Measurements from ENCODE around the gene FAM187B.
"Not testable (repeated sequence)": the region's sequence is repeated elsewhere in the genome, so short reads cannot be mapped to it uniquely, and the experiment has no call there.

Gene FAM187B

DNA sequence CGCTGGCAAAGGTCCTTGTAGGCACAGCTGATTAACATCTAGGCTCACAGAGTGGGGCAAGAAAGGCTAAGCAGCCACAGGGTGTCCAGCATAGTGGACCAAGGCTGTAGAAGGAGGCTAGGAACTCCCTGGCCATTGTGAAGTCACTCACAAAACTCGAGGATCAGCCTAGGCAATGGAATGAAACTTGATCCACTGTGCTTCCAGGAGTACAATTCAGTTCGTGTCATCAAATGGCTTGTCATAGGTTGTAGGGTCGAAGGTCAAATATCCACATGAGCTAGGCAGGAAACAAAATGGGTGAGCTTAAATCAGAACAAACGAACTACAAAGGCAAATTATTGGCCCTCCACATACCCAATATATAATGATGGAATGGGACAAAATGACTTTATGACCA, 4.4 kb upstream of the FAM187B start:
- no peak for DNase-seq

DNA sequence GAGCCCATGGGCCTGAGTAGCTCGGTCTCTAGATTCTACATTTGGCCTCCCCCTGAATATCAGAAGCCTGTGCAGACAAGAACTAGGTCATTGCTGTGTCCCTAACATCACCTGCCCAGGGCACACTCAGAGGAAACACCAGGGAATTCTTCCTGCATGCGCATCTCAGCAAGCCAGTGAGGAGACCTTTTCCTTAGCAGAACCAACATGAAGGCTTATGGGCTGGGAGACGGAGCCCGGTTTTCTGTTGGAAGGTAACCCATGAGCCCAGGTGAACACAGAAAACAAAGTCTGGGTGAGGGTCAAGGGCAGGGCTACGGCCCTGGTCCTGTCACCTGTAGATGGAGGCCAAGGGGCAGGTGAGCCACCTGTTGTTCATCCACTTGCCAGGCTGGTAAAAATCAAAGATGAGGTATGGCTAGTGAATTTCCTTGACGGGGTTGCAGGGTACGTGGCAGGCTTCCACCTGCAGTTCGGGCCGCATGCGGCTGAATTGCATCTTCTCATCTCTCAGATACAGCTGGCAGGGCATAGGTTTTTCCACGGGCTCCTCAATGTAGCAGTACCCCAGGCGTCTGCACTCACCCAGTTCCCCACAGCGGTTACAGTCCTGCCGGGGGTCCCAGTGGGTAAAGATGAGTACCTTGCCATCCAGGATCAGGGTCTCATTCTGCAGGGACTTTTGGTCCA, 3.6 kb upstream of the FAM187B start:
- no peak for DNase-seq

DNA sequence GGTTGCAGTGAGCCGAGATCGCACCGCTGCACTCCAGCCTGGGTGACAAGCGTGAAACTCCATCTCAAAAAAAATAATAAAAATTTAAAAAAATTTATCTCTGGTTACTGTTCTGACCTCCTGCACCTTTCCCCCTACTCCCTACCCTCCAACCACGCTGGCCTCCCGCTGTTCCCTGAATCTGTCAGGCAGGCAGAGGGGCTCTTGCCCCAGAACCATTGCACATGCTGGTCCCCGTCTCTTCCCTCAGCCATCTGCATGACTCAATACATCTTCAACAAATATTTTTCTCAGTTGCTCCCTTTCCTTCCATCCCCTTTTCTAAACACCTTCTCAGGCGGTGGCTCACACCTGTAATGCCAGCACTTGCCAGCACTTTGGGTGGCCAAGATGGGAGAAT, 1.1 kb upstream of the FAM187B start:
- no peak for DNase-seq

DNA sequence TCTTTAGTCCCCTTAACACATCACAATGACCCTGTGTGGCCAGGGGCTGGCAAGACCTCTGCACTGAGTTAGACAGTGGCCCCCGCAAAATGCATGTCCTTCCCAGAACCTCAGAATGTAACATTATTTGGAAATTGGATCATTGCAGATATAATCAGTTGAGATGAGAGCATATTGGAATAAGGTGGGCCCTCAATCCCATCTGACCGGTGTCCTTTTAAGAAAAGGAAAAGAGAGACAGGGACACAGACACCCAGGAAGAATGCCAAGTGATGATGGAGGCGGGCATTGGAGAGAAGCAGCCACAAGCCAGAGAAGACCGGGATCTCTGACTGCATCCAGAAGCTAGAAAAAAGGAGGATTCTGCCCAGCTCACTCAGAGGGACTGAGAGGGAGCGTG, 1.8 kb downstream of the FAM187B start:
- no peak for DNase-seq

DNA sequence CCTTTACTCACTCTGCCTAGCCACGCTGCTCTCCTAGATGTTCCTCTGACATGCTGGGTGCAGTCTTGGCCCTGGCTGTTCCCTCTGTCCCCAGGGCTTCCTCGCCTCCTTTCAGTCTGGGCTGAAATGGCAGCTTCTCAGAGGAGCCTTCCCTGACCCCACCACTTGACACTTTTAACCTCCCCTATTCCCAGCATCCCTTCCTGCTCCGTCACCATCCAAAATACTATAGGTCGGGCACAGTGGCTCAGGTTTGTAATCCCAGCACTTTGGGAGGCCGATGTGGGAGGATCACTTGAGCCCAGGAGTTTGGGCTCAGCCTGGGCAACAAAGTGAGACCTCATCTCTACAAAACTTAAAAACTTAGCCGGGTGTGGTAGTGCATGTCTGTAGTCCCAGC, 2.6 kb downstream of the FAM187B start:
- DNase-seq: no peak

DNA sequence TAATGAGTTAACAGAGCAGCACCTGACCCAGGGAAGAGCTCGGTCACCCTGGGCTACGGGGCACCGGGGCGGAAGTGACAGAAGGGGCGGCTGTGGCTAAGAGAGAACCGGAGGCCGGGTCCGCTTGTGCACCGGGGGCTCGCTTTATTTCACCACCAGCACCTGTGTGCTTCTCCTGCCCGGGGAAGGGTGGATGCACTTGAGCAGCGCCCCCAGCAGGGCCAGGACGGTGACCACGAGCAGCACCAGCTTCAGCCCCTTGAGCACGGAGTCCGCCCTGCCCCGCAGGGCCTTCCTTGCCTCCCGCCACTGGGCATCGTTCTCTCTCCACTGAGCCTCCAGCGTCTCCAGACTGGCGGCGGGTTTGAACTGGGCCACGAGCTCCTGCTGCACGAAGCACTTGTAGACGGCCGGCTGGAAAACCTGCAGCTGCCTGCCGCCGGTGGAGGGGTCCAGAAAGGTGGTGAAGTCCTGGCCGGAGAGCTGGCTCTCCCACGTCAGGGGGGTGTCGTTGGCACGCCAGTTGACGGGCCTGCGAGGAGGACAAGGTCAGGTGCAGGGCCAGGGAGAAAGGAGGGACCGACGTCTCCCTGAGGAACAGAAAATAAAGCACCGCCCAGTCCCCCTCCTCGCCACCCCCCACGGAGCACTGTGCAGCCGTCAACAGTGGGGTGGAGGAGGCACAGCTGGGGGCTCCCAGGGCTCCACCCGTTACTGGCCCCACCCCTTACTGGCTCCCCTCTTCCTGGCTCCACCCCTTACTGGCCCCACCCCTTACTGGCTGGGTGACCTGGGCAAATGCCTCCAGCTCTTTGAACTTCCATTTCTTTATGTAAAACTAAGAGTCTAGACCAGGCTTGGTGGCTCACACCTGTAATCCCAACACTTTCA, 3.6 kb downstream of the FAM187B start:
- DNase-seq: no peak

DNA sequence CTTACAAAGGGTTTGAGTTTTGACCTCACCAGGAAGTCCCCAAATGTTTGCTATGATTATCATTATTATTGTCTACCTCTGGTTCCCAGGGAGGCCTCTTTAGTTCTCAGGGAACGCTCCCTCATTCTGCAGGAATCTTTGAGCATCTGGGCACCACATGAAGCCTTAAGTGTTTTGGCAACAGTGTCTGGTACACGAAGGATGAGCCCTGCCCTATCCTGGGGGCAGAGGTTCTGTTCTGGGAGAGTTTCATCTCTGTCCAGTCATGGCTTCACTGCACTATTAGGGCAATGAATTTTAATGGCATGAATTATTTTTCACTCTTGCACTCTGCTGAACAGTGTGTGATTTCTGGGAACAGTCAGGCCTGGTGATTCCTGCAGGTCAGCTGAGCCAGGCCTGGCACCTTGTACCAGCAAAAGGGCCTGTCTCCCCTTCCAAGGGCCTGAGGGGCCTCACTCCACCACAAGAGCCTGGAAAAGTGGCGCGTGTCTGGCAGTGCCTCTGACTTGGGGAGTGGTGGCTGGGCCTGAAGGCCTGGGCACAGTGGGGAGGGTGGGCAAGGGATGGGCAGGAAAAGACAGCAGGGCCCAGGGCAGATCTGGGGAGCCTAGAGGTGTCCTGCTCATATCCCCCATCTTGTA, 4.6 kb downstream of the FAM187B start:
- DNase-seq: no peak

DNA sequence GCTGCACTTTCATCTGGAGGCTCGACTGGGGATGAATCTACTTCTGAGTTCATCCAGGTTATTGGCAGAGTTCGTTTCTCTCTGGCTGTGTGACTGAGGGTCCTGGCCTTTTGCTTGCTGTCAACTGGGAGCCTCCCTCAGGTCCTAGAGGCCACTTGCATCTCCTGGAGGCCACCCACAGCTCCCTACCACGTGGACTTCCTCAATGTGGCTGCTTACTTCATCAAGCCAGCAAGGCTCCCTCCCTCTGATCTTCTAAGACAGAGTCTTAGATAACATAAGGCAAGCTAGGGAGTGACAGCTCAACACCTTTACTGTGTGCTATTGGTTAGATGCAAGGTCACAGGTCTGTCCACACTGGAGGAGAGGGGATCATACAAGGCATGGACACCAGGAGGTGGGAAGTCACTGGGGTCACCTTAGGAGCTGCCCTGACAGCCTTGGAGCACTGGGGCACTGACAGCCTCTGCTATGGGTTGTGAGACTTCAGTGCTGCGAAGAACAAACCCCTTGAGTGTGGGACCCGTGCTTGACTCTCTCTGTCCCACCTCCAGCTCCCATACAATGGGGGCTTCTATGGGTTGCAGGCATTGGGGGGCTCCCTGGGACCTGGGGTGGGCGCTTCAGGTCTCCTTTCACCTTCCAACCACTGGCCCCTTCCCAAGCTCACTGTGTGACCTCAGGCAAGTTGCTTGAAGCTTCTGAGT, 5.3 kb downstream of the FAM187B start:
- DNase-seq: no peak

DNA sequence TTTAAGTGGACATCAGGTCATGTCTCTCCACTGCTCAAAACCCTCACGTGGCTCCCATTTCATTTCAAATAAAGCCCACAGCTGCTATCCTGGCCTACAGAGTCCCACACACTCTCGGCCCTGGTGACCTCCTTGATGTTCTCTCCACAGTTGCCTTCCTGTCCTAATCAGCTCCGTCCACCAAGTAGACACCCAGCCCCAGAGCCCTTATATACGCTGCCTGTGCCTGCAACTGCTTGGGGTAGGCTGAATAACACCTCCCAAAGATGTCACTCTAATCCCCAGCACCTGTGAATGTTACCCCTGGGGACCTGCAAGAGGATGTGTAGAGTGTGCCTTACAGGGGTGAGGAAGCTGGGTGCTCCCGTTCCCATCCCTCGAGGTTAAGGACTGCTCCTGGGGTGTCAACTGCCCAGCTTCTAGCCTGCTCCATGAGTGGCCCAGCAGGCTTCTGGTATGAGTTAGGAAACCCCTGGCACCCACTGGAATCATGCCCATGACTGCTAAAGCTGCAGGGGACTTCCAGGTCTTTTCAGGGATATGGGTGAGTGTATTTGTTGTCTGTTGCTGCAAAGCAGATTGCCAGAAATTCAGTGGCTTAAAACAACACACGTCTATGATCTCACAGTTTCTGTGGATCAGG, 6.0 kb downstream of the FAM187B start:
- DNase-seq: no peak

DNA sequence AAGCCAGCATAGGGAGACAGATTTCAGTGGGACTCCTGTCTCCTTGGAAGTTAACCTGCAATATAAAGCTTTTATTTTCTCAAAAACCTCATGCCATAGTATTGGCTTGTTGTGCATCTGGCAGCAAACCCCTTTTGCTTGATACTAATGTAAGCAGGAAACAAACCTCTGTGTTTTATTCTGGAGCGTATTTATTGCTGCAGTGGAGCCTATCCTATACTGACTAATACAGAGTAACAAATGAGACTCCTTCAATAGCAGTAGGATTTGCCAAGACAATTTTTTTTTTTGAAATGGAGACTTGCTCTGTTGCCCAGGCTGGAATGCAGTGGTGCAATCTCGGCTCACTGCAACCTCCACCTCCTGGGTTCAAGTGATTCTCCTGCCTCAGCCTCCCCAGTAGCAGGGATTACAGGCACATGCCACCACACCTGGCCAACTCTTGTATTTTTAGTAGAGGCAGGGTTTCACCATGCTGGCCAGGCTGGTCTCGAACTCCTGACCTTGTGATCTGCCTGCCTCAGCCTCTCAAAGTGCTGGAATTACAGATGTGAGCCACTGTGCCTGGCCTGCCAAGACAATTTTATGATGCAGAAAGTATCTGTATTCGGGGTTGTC, 7.5 kb downstream of the FAM187B start:
- not testable (repeated sequence) for DNase-seq

DNA sequence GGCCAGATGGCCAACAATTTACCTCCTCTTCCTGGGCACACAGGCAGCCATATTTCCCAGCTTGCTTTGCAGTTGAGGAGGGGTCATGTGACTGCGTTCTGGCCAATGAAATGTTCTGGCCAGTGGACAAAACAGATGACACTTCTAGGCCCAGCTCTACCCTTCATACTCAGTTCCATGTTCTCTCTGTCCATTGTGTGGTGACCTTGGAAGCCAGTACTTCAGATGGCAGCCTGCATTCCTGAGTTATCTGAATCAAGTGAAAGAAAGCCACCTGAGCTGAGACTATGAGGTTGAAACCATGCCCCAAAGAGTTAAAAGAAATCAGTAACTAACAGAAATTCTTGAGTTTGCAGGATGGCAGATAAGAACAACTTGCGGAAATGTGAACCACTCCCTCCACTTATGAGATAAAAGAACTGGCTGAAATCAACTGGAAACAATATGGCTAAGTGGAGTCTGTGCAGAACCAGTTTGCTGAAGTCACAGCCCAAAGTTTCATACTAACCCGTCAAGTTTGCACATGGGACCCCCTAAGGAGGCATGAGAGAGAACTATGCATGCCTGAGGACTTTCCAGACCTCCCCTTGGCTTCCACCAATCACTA, 8.1 kb downstream of the FAM187B start:
- DNase-seq: no peak

DNA sequence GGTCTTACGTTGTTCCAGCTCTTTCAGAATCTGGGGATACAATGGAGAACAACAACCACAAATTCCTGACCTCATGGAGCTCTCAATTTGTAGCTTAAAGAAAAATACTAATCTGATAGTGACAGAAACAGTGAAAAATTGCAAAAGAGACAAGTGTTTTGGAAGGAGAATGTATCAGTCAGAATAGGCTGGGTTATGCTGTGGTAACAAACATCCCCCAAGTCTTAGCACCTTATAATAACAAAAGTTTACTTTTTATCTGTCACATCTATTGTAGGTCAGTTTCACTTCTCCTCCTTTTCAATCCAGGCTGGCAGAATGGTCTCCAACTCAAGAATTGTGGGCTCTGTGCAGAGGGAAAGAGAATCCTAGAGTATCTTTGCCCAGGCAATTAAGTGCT, 9.5 kb downstream of the FAM187B start:
- DNase-seq: no peak

DNA sequence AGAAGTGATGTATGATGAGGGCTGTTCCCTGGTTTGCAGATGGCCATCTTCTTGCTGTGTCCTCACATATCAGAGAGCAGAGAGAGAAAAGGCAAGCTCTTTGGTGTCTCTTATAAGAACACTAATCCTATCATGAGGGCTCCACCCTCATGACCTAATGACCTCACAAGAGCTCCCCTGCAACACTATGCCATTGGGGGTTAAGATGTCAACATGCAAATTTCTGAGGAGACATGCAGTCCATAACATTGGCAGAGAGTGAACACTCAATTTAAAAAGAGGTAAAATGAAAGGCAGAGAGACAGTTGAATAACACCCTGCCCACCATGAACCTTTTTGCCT, 10.9 kb downstream of the FAM187B start:
- DNase-seq: no peak

DNA sequence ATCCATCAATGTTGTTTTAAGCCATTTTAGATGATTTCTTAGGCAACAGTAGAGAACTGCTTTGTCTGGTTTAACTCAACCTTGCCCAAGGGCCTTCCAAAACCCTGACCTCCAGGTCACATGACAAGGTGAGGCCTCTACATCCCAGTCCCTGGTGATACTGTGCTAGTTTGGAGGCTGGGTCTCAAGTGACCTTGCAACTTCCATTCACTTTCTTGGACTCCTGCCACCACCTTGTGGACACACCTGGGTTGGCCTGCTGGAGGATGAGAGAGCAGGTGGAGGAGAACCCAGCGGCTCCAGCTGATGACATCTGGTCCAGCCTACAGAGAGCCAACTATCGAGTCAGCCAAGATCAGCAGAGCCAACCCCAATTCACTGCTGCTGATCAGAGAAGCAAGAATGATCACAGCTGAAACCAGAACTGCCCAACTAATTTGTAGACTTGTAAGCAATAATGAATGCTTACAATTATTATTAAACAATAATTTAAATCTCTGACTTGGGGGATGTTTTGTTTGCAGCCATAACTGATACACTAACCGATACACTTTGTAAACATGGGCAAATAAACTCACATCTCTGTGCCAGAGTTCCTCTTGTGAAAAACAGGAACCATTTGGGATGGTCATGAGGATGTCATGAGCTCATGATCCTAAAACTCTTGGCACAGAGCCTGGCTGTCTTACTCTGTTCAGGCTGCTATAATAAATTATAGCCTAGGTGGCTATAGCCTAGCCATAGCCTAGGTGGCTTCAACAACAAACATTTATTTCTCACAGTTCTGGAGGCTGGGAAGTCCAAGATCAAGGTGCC, 11.5 kb downstream of the FAM187B start:
- DNase-seq: no peak

DNA sequence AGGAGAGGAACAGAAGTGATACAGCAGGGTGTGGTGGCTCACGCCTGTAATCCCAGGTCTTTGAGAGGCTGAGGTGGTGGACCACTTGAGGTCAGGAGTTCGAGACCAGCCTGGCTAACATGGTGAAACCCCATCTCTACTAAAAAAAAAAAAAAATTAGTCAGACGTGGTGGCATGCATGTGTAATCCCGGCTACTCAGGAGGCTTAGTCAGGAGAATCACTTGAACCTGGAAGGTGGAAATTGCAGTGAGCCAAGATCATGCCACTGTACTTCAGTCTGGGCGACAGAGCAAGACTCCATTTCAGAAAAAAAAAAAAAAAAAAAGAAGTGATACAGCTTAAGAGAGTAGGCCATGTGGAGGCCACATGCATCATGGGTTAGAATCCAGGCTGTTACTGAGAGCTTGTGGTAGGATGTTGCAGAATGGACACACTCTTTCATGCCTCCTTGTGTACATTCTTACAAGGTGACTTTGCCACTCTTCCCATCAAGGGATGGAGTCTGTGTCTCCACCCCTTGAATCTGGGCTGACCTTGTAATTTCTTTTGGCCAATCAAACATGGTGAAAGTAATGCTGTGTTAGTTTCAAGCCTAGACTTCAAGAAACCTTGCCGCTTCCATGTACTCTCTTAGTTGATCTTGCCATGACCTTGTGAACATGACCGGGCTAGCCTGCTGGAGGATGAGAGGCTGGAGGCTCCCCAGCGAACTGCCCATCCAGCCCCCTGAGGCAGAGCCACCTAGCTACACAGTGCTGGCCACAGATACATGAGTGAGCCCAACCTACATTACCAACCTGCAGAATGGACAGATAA, 12.3 kb downstream of the FAM187B start:
- DNase-seq: no peak

DNA sequence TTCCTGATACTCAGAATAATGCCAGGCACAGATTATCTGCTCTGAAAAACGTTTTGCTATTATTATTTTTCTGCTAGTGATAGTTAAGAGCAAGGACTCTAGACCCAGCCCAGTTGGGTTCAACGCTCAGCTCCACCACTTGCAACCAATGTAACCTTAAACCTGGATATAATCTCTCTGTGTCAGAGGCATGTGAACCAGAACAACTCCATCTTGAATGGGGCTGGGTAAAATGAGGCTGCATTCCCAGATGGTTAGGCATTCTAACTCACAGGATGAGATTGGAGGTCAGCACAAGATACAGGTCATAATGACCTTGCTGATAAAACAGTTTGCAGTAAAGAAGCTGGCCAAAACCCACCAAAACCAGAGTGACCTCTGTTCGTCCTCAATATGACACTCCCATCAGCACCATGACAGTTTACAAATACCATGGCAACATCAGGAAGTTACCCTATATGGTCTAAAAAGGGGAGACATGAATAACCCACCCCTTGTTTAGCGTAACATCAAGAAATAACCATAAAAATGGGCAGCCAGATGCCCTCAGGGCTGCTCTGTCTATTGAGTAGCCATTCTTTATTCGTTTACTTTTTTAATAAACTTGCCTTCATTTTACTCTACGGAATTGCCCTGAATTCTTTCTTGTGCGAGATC, 13.6 kb downstream of the FAM187B start:
- DNase-seq: no peak

DNA sequence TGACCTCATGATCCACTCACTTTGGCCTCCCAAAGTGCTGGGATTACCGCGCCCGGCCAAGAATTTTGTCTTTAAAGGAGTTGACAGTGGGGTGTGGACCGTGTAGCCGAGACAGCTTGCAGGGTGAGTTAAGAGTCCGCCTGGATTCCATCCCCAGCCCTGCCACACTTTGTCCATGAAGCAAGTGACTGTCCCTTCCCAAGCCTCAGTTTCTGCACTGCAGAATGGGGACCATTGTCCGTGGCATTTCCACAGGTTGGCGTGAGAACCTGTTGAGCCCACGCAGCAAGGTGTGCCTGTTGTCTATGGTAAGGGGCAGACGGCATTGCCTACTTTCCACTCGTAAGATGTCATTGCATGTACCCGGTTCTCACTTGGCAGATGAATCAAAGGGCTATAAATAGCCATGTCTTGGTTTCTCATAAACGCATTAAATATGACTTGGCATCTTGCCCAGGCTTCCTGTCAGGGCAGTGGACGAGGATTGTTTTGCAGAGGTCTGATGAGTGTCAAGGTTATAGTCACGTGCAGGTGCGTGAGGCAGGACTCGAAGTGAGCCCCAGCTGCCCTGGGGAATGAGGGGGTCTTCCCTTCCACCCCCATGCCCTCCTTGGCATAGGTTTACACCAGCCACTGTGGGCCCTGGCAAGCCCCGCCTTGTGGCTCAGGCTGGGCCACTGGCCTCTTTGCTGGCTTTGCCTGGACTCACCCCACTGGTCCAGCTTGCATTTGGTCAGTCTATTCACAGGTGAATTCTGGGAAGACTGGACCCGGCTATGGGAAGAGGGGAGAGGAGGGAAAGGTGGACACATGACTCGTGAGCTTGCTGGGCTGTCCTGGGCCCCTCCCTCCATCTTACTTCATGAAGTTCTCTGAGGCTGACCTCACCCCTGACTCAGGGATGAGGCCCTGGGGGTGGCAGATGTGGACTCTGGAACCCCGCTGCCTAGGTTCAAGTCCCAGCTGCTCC, 14.6 kb downstream of the FAM187B start:
- peak; percentile 52 to 78 for DNase-seq

DNA sequence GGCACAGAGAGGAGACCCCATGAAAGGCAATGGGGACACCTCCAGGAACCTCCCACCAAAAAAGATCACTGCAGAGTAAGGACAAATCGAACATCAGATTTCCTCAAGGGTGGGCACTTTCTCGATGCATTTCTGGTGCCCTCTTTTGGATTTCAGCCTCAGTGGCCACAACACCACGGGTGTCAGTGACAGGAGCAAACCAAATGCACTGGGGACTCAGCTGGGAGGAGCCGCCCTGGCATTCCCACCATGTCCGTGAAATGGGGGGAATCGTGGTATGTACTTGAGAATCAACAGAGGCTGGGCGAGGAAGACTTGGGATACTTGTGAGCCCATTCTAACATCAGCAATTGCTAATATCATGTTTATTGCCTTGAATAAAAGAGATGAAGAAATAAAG, 16.3 kb downstream of the FAM187B start:
- DNase-seq: no peak
